Uterus (tissue), 4 donors: Measurements from ENCODE around the gene MALT1. TPM values are rescaled to one million over a fixed set of nuclear protein-coding genes. Genes with fewer than 3 reads are reported as not detected.
A peak's percentile ranks its signal among the peaks of the same experiment; 100 is the strongest.

Experiments
- DNase-seq, 2 donors: peaks; one replicate each; pipeline ENCODE4 v3.0.0-alpha.2; 2019 to 2020
- H3K27ac ChIP-seq, 2 donors: fragments of 200-600 bp; sonication (generic); 1 replicate in 1 of 2; 2 replicates in 1 of 2; pipeline ENCODE4 v1.5.1; 2016 to 2018
- H3K27me3 ChIP-seq, 2 donors: fragments of 200-600 bp; sonication (generic); one replicate each; pipeline ENCODE4 v1.5.1; 2018 to 2019; ENCODE audit warnings: control low read depth in 1 of 2
- H3K36me3 ChIP-seq, 2 donors: fragments of 200-600 bp; sonication (generic); one replicate each; pipeline ENCODE4 v1.5.1; 2019; ENCODE audit warnings: control low read depth in 1 of 2
- H3K4me1 ChIP-seq, 2 donors: fragments of 200-600 bp; sonication (generic); one replicate each; pipeline ENCODE4 v1.5.1; 2018 to 2019; ENCODE audit warnings: control low read depth in 1 of 2
- H3K4me3 ChIP-seq, 2 donors: fragments of 200-600 bp; sonication (generic); 1 replicate in 1 of 2; 2 replicates in 1 of 2; pipeline ENCODE4 v1.5.1; 2018 to 2019; ENCODE audit warnings: mild to moderate bottlenecking in 1 of 2
- H3K9me3 ChIP-seq, 2 donors: fragments of 200-600 bp; sonication (generic); one replicate each; pipeline ENCODE4 v1.5.1; 2019; ENCODE audit warnings: control low read depth in 1 of 2
- POLR2A ChIP-seq, 2 donors: fragments of 450-650 bp; IDR thresholded peaks; one replicate each; pipeline ENCODE4 v1.6.1; 2016; ENCODE audit warnings: antibody characterized with exemption in 2 of 2, mild to moderate bottlenecking in 1 of 2, moderate library complexity in 1 of 2
- intact Hi-C: fragments of 100-400 bp; cut with DNase I; formaldehyde crosslinking; loops from one replicate; pipeline ENCODE4 v1.15.1; 2023; ENCODE audit warnings: low total_unique reads
- total RNA-seq, 4 donors: library from RNA; depleted of rRNA in 3 of 4; stranded (reverse); fragments of >200 nt in 3 of 4; gene quantifications; one replicate each; pipeline versions ENCODE4 v1.1.0 to v1.2.4, GENCODE V29; 2014 to 2023
- TF ChIP-seq, protein P1 (sequence below), 4 experiments: fragments of 200-600 bp in 2 of 4; fragments of 450-650 bp in 2 of 4; sonication (generic) in 2 of 4; IDR thresholded peaks; one replicate each; pipeline ENCODE4 v1.5.1; 2016 to 2019; ENCODE audit warnings: antibody characterized with exemption in 4 of 4, mild to moderate bottlenecking in 2 of 4, moderate library complexity in 1 of 4
- donor health status: DM: yes; HTN: yes; CAD: no.

The MALT1 gene, protein sequence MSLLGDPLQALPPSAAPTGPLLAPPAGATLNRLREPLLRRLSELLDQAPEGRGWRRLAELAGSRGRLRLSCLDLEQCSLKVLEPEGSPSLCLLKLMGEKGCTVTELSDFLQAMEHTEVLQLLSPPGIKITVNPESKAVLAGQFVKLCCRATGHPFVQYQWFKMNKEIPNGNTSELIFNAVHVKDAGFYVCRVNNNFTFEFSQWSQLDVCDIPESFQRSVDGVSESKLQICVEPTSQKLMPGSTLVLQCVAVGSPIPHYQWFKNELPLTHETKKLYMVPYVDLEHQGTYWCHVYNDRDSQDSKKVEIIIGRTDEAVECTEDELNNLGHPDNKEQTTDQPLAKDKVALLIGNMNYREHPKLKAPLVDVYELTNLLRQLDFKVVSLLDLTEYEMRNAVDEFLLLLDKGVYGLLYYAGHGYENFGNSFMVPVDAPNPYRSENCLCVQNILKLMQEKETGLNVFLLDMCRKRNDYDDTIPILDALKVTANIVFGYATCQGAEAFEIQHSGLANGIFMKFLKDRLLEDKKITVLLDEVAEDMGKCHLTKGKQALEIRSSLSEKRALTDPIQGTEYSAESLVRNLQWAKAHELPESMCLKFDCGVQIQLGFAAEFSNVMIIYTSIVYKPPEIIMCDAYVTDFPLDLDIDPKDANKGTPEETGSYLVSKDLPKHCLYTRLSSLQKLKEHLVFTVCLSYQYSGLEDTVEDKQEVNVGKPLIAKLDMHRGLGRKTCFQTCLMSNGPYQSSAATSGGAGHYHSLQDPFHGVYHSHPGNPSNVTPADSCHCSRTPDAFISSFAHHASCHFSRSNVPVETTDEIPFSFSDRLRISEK
- total RNA-seq = 10 to 100 TPM; 22.1 to 51.4 (median 30.5) TPM

DNA sequence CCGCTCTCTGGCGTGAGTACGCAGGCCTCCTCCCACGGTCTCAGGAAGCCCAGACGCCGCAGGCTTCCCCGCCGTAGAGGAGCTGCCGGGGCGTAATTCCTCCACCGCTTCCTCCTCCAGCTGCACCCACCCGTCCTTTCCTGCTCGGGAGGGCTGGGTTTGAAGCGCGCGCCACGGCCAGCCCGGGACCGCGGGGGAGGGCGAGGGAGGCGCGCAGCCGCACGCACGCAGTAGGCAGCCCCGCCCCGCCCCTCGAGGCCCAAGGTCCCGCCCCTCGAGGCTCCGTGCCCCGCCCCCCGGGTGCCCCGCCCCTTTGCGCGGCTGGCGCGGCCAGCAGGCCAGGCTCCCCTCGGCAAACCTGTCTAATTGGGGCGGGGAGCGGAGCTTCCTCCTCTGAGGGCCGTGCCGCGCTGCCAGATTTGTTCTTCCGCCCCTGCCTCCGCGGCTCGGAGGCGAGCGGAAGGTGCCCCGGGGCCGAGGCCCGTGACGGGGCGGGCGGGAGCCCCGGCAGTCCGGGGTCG is at the start of gene MALT1:
Gene MALT1 (plus strand): TSS at position 355 of the 521 bp plus-strand sequence. CDS start 179 bp downstream, outside the sequence.
- H3K4me3 ChIP-seq = peak within 1 kb of the TSS; percentile 59 to 82
- intact Hi-C loops = no loop called here
- no peaks in the 10 kb centered on the region for H3K9me3 ChIP-seq
- peak; percentile 86 to 89 for TF ChIP-seq POLR2A (IDR thresholded peaks at IDR 0.05)
- TF ChIP-seq, protein P1, sequence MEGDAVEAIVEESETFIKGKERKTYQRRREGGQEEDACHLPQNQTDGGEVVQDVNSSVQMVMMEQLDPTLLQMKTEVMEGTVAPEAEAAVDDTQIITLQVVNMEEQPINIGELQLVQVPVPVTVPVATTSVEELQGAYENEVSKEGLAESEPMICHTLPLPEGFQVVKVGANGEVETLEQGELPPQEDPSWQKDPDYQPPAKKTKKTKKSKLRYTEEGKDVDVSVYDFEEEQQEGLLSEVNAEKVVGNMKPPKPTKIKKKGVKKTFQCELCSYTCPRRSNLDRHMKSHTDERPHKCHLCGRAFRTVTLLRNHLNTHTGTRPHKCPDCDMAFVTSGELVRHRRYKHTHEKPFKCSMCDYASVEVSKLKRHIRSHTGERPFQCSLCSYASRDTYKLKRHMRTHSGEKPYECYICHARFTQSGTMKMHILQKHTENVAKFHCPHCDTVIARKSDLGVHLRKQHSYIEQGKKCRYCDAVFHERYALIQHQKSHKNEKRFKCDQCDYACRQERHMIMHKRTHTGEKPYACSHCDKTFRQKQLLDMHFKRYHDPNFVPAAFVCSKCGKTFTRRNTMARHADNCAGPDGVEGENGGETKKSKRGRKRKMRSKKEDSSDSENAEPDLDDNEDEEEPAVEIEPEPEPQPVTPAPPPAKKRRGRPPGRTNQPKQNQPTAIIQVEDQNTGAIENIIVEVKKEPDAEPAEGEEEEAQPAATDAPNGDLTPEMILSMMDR (IDR thresholded peaks at IDR 0.05) = no peak
- no peaks in the 10 kb centered on the region for H3K36me3 ChIP-seq
- peak; percentile 92 to 94 for DNase-seq
- no peaks in the 10 kb centered on the region for H3K4me1 ChIP-seq
- peak within 1 kb of the TSS; percentile 92 to 95 for H3K27ac ChIP-seq
- no peaks in the 10 kb centered on the region for H3K27me3 ChIP-seq

DNA sequence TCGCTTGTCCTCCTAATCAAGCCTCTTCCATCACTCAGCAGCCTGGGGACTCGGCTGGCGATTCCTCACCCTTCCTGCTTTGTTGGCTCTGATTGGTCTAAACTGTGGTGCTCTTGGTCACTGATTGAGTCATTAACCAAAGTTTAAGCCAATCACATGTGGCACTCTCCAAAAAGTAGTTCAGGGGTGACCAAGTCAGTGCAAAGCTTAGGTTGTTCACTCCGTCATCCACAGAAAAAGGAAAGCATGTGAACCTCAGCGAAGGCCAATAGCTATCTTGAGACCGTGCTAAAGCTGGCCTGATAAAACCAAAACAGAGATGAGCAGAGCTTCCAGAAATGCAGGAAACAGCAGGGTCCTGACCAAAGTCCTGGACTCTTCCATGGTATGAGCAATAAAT is 47.3 kb upstream of the MALT1 start:
- Histone ChIP-seq H3K27ac (no peak overlapping the region), H3K4me1 (no peaks in the 10 kb centered on the region), H3K4me3 (no peak overlapping the region), H3K36me3 (no peaks in the 10 kb centered on the region), H3K9me3 (no peaks in the 10 kb centered on the region), H3K27me3 (no peaks in the 10 kb centered on the region)
- intact Hi-C loops = no loop called here
- no peak for DNase-seq
- TF ChIP-seq POLR2A (IDR thresholded peaks at IDR 0.05) = no peak
- TF ChIP-seq, protein P1 (IDR thresholded peaks at IDR 0.05) = no peak

DNA sequence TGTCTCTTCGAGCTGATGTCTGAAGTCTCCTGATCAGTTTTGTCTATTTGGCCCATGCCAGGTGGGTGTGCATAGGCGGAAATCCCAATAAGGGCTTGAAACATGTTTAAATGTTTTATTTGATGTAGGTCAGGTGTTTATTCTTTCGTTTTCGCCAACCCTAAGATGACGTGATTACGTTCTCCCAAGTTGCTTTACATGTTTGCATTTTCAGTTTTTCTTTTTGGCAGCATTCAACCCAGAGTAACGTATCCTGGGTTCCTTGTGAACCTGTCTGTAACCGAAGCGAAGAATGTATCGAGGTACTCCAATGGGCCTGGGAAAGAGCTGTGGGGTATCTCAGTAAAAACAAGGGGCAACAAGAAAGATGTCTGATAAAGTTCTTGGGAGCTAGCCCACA is 45.4 kb upstream of the MALT1 start:
- no peak for DNase-seq
- TF ChIP-seq POLR2A (IDR thresholded peaks at IDR 0.05) = no peak
- TF ChIP-seq, protein P1 (IDR thresholded peaks at IDR 0.05) = no peak
- intact Hi-C loops = no loop called here
- no peak overlapping the region for H3K27ac ChIP-seq
- H3K4me3 ChIP-seq = no peak overlapping the region
- no peaks in the 10 kb centered on the region for H3K9me3 ChIP-seq
- H3K27me3 ChIP-seq = no peaks in the 10 kb centered on the region
- no peaks in the 10 kb centered on the region for H3K4me1 ChIP-seq
- H3K36me3 ChIP-seq = no peaks in the 10 kb centered on the region

DNA sequence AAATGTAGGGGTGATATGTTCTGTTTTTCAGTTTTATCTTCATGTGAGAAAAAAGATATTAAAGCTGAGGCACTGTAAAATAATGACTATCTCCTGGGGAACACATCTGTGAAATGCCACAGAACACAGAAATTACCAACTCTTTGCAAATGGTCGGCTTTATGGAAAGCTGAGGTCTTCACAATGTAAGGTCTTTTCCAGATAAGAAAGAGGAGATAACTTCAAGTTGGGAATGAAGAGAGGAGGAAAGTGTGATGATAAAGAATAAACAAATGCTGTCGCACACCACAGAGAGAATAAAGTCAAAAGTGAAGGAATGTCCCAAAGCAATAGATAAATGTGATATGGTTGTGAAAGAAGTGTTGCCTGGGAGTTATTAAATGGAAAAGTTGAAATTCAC is 41.2 kb upstream of the MALT1 start:
- Histone ChIP-seq H3K4me3 (no peak overlapping the region), H3K27ac (no peak overlapping the region), H3K9me3 (no peaks in the 10 kb centered on the region), H3K27me3 (no peaks in the 10 kb centered on the region), H3K4me1 (no peaks in the 10 kb centered on the region), H3K36me3 (no peaks in the 10 kb centered on the region)
- DNase-seq = no peak
- intact Hi-C loops = no loop called here
- TF ChIP-seq, protein P1 (IDR thresholded peaks at IDR 0.05) = no peak
- no peak for TF ChIP-seq POLR2A (IDR thresholded peaks at IDR 0.05)
